SW480 (cell line): ENCODE results near the gene RGS6.

Experiments used
- DNase-seq: peaks from one replicate; pipeline ENCODE4 v3.0.0-alpha.2; 2016; ENCODE audit warnings: low spot score

RGS6 gene

DNA sequence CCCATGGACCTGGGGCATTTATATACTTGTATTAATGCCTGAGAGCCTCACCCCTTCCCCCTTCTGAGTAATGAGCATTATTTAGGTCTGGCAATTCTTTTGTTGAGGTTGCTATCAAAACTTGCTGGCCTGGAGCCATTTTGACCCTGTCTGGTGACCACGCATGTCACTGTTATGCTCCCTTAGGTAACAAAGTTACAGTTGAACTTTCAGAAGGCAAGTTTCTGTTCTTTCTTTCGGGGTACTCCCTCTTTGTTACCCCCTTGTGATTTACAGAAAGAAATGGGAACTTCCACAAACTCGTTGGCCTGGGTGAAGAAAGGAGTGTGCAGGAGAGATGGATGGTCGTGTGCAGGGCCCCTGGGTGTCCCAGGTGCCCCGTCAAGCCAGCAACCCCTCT lies 656.3 kb downstream of the RGS6 start:
- no peak for DNase-seq

DNA sequence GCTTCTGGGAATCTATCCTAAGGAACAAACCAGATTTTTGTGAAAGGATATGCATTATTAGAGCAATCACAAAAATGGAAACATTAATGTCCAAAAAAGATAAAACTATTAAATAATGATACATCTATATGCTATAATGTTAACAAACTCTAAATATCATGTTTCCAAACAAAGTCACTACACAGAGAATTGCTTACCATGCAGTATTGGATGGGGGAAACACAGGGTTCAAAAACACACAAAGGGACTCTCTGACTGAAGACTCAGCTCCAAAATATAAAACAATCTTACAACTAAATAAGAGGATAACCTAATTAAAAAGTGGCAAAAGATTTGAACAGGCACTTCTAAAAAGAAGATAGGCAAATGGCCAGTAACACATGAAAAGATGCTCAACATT lies 657.4 kb downstream of the RGS6 start:
- DNase-seq: no peak

DNA sequence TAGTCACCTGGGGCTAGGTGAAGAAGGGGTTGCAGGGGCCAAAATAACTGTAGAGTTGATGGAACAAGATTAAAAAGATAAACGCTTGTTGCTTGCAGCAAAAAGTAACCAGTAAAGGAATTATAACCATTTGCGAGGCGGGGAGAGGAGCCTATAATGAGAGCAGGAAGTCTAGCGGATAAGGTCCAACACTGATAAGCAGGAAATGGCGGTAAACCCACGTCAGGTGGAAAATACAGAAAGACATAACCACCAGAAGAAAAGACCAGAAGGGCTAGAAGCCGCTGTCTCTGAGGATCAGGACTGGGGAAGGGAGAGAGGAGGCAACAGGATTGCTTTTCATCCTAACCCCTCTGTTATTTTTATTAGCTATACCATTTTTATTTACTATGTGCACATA lies 658.3 kb downstream of the RGS6 start:
- DNase-seq: no peak

DNA sequence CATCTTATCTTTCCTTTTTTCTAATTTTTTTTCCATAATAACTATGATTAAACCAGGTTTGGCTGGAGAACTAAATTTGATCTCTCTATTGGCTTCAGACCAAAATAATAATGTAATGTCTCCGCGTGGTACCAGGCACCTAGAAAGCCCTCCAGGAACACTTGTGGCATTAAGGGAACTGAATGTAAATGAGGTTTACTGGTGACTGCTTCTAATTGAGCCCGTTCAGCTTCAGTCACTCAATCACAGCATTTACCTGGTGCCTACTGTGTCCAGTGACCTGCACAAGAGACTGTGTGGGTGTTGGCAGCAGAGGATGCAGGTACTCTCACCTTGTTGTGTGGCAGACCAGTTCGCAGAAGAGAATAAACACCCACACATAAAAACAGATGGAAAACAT lies 659.2 kb downstream of the RGS6 start:
- no peak for DNase-seq

DNA sequence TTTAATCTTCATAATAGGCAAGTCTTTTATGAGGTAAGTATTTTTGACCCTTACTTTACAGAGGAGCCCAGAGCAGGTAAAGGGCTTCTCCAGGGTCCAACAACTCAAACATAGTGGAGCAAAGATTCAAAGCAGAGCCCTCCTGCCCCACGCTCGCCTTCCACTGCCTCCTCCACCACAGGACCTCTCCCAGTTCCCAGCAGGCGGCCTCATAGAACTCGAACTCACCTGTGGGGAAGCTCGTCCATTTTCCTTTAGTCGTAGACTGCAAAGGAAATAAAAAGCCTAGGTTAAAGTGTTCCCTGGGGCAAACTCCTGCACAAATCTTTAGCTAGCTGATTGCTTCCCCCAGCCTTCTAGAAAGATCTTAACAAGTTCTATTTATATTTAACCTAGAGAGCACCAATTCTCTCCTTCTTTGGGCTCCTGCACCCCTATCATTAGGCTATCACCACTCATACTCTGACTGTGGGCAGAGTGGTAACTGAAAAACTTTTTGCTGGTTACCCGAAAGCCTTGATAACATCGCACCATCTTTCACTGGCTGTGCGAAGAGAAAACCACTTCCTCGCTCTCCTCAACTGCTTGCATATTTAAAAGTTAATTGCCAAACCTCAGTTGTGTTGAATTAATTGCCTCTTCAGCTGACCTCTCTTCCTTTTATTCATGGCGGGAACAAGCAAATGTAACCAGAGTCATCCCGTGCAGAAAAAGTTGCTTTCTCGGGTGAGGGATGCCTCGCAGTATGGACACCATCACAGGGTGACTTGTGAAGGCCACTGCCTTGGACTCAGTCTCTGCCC lies 662.1 kb downstream of the RGS6 start:
- no peak for DNase-seq

DNA sequence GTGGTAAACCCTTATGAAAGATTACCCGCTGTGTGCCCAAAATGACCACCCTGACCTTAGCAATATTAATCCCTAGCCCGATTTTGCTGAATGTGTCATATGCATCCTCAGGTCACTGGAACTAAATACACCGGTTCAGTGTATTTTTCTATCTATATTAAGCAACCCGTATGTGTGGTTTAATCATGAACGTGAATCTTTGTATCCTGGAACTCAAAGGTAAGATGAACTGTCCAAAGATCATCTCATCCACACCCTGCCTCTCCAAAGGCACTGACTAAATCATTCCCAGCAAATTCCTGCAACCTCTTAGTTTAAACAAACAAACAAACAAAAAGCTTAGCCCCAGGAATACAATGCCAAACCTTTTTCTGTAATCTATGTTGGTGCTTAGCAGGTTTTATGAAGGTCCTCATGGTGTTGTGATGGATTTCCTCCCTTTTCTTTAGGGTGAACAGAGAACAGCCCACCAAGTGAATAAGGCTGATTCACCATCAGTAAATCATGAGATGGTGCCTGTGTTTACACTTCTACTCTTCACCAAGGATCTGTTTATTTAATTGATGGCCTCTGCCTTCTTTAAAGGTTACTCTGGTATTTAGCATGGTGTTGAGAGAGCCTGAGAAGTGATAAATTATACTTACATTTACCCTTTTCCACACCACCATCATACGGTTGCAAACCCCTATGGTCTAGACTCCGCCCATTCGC lies 663.1 kb downstream of the RGS6 start:
- no peak for DNase-seq

DNA sequence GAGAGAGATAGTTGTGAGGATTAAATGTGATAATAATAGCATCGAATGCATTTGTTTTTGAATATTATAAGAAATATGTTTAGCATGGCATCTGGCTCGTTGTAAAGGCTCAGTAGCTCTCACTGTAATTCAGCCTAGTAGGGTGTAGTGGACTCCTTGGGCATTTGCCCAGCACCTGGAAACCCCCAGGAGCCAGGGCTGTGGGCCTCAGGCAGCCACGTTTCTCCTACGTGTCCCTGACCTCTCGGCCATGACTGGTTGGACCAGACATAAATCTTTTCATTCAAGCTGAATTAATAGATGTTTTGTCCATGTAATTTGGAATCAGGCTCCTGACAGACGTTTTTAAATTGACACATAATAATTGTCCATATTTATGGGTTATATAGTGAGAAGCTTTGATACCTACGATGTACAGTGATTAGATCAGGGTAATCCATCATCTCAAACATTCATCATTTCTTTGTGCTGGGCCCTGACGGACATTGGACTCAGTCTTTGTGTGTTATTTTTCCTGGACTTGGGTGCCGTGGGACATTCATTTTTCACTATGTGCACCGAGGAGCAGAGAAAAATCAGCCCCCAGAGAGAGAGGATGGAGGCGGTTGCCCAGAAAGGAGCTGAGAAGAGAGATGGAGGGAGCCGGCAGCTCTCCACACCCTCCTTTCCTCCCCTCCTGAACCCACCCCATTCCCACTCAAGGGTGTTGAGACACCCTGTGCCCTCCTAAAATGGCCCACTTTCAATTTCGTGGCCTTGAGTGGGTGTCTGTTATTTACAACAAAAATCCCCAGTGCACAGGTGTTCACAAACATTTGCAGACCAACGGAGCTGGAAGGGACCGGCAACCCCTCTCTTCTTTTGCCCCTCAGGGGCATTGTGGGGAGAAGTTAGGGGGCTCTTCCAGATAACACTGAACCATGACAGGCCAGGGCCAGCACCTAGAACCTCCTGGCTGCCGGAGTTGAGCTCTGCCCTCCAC lies 665.3 kb downstream of the RGS6 start:
- no peak for DNase-seq

DNA sequence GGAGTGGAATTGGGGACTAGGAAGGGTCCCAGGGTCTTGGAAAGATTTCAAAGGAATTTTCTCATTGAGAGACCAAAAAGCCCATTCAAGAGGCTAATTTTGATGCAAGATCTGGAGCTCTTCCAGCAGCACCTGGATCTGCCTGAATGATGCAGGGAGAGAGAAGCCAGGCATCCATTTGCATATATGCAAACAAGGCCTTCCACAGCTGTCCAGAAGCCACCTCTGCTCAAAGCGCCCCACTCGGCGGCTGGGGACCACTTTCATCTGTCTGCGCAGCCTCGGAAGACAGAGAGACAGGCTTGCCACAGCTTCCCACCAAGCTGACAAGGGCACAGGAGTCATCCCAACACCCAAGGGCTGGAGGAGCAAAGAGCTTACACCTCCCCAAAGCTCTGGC lies 666.1 kb downstream of the RGS6 start:
- no peak for DNase-seq

DNA sequence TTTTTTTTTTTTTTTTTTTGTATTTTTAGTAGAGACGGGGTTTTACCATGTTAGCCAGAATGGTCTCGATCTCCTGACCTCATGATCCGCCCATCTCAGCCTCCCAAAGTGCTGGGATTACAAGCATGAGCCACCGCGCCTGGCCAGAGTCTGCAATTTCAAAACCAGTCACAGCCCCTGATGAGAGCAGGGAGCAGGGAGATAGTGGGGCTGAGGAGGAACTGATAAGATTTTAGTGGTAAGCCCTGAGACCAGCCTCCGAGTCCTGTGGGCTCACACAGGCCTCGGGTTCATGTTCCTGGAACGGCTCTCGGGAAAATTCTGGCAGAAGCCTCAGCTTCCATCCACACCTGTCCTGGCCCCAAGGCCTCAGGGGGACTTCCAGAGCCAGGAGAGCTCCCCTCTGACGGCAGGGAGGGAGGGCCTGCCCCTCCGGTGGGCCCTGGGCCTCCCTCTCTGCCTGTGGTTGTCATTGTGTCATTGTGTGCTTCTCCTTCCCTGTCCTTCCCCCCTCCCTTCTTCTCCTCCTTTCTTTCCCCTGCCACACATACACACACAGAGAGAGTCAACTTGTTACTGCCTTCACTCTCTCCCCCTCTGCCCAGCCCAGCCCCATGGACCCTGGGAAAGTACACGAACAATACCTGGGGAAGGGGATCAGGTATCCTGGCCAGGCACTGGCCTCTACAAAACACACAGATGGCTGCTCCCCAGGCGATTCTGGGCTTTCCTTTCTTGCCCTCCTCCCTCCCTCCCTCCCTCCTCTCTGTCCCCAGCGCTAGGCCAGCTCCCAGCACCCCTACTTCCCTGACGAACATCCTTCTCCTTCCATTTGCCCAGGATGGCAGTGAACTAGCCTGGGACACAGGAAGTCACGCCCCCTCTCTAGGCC lies 667.6 kb downstream of the RGS6 start:
- DNase-seq: no peak

DNA sequence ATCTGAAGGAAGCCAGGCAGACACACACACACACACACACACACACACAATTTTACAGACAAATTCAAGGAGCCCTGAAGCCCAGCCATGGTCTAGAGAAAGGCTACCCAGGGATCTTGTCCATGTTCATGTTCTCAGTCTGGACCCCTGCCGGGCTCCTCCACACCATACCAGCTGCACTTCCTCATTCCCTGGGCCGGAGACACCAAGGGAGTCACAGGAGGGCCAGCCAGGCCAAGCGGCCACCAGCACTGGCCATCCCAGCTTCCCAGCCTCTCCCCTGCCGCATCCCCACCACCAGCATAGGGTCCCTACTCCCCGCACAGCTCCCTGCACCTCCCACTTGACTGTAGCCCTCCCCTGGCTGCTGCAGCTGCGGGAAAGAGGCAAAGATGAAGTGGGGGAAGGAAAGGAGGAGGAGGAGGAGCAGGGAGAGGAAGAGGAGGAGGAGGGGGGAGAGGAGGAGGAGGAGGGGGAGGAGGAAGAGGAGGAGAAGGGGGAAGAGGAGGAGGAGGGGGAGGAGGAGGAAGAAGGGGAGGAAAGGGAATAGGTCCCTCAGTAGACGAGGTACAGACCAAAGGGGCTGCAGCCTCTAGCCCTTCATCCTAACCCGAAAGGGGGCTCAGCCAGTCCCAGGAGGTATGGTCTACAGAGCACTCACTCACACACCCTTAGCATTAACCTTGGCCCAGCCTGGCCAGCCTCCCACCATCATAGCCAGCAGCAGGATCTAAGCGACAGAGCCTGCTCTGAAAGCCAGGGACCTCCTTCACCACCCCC lies 668.5 kb downstream of the RGS6 start:
- no peak for DNase-seq

DNA sequence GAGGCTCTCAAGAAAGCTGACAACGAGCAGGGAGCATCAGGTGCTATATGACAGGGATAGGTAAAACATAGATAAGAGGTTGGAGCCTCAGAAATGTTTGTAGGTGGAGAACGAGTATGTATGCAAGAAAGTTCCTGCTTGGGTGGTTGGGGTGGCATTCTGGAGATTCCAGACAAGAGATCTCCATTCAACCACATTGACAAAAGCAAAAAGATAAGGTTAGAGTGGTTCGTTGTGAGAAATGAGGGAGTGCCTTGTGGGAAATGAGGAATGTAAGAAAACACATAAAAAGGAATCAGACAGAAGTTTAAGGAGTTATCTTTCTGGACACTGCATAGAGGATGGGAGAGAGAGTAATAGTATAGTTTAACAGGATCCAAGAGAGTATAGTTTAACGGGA lies 671.4 kb downstream of the RGS6 start:
- DNase-seq: peak; percentile 6

DNA sequence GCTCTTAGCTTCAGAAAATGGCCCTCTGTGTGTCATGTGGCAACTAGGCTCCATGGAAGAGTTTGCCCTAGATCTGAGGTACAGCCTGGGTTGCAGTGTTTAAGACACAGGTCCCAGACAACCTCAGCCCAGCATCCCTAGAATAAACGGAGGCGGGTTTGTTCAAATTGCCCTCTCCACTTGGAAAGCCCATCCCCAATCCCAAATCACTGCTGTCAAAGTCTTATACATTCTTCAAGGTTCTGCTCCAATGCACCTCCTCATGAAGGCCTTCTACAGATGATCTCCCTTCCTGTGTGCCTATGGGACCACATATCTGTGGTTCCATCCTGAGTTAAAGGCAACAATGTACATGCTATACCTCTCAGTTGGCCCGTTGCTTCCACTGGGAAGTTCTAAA lies 671.9 kb downstream of the RGS6 start:
- no peak for DNase-seq

DNA sequence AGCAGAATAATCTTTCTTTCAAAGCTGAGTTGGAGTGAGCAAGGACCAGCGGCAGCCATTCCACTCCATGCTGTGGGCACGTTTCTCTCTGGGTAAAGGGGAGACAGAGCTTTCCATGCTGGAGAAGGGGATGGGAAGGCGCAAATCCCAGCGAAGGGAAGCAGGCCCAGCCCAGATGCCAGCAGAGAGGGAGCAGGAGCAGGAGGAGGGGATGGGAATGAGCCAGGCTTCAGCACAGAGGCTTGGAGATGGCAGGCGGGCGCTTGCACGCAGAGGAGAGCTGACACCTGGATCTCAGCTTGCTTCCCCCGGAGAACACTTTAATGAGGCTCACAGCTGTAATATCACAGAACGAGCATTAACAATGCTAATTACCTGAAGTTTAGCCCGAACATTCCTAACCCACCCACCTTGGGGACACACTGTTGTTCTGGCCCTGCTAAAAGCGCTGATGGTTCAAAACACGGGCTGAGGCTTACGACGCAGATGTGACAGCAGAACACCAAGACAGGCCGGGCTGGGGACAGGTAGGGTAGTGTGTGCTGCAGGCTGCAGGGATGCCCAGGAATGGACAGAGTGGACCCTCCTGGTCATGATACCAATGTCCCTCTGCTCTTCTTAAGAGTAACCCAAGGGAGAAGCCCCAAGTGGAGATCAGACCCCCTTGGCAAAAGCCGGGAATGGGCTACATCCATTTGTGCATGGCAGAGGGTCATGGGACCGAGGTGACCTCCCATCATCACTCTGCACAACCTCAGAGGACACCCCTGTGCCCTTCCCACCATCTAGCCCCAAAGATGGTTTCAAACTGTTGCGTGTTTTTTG lies 673.1 kb downstream of the RGS6 start:
- no peak for DNase-seq

DNA sequence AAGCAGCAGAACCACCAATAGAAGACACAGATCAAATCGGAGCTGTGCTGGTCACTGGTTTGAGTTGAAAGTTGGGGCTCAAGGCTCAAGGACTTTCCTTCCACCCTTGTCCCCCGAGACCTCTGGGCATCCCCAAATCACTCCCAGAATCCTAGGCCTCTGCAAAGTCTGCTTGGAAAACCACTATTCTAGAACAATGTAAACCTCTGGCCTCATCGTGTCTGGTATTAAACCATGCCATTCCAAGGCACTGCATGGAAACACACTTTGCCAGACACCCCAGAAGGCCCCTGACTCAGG lies 673.6 kb downstream of the RGS6 start:
- no peak for DNase-seq

DNA sequence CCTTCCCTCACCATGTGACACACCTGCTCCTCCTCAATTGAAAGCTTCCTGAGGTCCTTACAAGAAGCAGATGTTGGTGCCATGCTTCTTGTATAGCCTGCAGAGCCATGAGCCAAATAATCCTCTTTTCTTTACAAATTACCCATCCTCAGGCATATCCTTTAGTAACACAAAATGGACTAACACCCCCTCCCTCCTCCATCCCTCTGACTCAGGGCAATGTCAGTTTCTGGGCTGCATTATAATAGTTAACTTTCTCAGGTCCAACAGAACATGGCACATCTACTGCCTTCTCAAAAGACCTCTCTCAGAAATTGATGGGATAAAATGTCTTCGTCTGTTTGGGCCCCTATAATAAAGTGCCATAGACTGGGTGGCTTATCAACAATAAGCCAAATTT lies 674.6 kb downstream of the RGS6 start:
- no peak for DNase-seq

DNA sequence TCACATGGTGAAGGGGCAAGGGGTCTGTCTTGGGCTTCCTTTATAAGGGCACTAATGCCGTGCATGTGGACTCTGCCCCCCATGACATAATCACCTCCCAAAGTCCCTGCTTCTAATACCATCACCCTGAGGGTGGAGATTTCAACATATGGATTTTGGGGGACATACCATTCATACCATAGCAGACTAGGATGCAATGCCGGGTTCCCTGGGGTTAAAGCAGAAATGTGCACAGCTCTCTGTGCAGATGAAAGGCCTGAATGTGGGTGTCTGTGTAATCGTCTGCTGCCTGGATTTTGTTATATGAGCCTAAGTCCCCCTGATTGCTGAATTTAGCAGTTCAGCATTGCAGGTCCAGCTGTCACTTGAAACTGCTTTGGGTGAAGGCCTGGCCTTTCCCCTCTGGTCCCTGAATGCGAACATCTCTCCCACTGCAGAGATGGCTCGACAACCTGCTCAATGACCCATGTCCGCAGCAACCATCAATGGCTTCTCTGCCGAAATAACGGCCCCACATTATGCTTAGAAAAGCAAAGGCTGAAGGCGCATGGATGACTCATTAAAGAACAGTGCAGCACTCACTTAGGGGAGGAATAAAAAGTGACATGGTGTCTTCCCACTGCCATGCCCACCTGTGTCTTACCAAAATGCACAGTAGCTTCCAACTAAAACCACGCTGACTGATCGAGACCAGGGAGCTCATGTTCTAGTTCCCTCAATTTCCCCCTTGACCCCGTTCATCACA lies 675.3 kb downstream of the RGS6 start:
- DNase-seq: no peak

DNA sequence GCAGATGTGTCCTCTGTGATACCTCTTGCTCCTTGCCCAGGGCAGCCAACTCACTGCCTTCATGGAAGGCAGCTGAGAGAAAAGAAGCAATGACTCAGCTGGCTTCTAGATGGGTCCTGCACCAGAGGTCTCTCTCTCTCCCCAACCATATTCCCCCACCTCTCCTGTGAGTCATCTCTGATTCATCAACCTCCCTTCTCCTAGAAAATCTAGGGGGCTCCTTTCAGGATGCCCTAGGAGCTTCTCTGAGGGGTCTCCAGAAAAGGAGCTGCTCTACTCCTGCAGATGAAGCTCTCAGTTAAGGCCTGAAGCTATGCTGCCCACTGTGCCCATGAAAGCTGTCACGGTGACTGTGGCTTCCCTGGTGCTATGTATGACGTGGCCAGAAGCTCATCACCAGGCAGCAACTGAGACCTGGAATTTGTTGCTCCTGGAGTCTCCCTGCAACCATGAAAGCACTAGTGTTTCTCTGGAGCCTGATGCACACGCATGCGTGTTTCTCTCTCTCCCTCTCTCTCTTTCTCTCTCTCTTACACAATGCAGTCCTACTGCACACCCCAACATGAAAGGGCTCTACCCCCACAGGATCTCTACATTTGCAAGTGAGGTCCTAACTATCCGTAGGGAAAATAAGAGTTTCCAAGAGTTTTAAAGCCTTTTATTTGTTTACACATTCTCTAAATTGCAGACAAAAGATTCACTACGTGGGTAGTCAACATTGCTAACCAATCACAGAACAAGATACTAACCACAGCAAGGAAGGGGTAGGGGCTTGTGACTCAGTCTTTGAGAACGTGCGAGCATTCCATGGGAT lies 676.4 kb downstream of the RGS6 start:
- DNase-seq: peak; percentile 58

DNA sequence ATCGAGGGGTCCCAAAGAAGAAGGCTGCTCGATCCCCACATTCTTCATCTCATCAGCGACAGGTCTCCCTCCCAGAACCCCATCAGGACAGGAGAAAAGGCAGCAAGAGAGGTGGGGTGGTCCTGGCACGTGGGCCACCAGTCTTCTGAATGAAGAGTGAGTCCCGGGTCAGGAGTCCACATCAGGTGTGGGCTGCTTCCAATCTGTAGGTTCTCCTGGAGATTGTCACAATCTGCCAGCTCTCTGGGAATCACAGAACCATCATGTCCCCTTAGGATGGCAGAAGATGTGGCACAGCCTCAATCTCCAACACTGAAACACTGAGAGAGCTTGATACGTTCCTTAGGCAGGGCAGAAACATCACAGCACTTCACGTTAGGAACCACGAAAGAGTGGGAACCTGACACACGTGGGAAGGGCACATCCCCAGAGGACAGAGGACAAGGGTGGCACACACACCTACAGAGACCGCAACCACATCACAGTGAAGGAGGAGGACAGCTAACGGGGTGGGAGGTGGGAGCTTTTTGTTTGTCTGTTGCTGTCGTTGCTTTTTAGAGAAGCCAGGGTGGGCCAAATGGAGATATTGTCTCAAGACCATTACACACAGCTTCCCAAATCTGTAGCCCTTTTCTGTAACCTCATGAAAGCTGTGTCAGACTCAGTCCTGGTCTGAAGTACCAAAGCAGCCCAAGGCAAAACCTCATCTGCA lies 677.1 kb downstream of the RGS6 start:
- DNase-seq: no peak
